ENCODE results near the gene RPL36.

RPL36 gene

GRCh38 chr19:5690125-5690954, at the start of gene RPL36:
TSS of gene RPL36 (plus strand) at chr19:5690295. CDS start at chr19:5690508, 213 bp downstream.
- FAIRE-seq: peak; percentile 31

GRCh38 chr19:5641171-5641570, 48.9 kb upstream of the RPL36 start:
- FAIRE-seq: no peak

- FAIRE-seq: no peak
Measured at GRCh38 chr19:5642204-5642603, 47.9 kb upstream of the RPL36 start.

- FAIRE-seq: no peak
Measured at GRCh38 chr19:5643060-5643459, 47.0 kb upstream of the RPL36 start.

- no peak for FAIRE-seq
Measured at GRCh38 chr19:5644037-5644436, 46.1 kb upstream of the RPL36 start.

- no peak for FAIRE-seq
Measured at GRCh38 chr19:5645409-5645808, 44.7 kb upstream of the RPL36 start.

GRCh38 chr19:5646703-5647102, 43.4 kb upstream of the RPL36 start:
- FAIRE-seq: no peak

- FAIRE-seq: no peak
Measured at GRCh38 chr19:5648464-5648863, 41.6 kb upstream of the RPL36 start.

GRCh38 chr19:5651361-5651760, 38.7 kb upstream of the RPL36 start:
- FAIRE-seq: no peak

- FAIRE-seq: no peak
Measured at GRCh38 chr19:5652261-5652660, 37.8 kb upstream of the RPL36 start.

- no peak for FAIRE-seq
Measured at GRCh38 chr19:5654931-5655330, 35.2 kb upstream of the RPL36 start.

GRCh38 chr19:5655412-5655811, 34.7 kb upstream of the RPL36 start:
- FAIRE-seq: no peak

- FAIRE-seq: no peak
Measured at GRCh38 chr19:5661483-5661882, 28.6 kb upstream of the RPL36 start.

GRCh38 chr19:5663904-5664303, 26.2 kb upstream of the RPL36 start:
- FAIRE-seq: no peak

GRCh38 chr19:5664515-5664914, 25.6 kb upstream of the RPL36 start:
- no peak for FAIRE-seq

GRCh38 chr19:5665781-5666513, 24.1 kb upstream of the RPL36 start:
- FAIRE-seq: no peak

GRCh38 chr19:5666921-5667610, 23.0 kb upstream of the RPL36 start:
- no peak for FAIRE-seq

- FAIRE-seq: no peak
Measured at GRCh38 chr19:5667751-5668271, 22.3 kb upstream of the RPL36 start.

- no peak for FAIRE-seq
Measured at GRCh38 chr19:5669212-5669611, 20.9 kb upstream of the RPL36 start.

GRCh38 chr19:5671600-5671999, 18.5 kb upstream of the RPL36 start:
- FAIRE-seq: no peak

- no peak for FAIRE-seq
Measured at GRCh38 chr19:5672708-5673459, 17.2 kb upstream of the RPL36 start.

- FAIRE-seq: no peak
Measured at GRCh38 chr19:5673752-5674151, 16.3 kb upstream of the RPL36 start.

GRCh38 chr19:5674714-5675113, 15.4 kb upstream of the RPL36 start:
- no peak for FAIRE-seq

Data from endometrium (tissue), 2 donors.